ENCODE data around the gene CLPX.
"Not testable (repeated sequence)": the region's sequence is repeated elsewhere in the genome, so short reads cannot be mapped to it uniquely, and the experiment has no call there.

Gene CLPX

GRCh38 chr15:65101411-65101890 lies 83.7 kb downstream of the CLPX start:
- DNase-seq (ENCODE audit: low spot score) = peak; percentile 49

- no peak for DNase-seq (ENCODE audit: low spot score)
Observed at GRCh38 chr15:65100442-65100841, 84.7 kb downstream of the CLPX start.

DNA sequence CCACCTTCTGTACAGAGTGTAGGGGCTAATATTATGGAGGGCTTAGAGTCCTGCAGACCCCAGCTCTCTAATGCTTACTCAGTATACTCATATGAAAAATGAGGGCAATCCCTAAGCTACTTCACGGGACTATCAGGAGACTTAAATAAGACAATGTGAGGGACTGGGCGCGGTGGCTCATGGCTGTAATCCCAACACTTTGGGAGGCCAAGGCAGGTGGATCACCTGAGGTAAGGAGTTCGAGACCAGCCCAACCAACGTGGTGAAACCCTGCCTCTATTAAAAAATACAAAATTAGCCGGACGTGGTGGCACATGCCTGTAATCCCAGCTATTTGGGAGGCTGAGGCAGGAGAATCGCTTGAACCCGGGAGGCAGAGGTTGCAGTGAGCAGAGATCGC lies 85.3 kb downstream of the CLPX start:
- DNase-seq (ENCODE audit: low spot score) = not testable (repeated sequence)

DNA sequence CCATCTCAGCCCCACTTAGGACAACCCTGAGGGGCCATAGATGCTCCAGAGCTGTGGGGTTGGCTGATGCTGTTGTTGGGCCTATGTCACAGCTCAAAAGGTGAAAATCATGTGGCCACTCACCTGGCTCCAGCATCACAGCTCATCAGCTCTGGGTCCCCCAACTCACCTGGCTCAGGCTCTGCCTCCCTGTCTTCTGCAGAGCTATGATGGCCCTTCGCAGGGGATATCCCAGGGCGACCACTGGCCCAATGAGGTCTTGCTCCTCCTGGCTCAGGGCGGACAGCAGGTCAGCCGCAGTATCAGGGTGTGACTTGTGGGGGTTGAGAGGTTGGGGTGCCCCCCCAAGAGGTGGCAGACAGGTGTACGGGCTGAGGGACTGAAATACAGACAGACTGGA lies 85.8 kb downstream of the CLPX start:
- no peak for DNase-seq (ENCODE audit: low spot score)
